Lung (tissue), 12 donors: ENCODE data around the gene PSMB5. TPM values are rescaled to one million over a fixed set of nuclear protein-coding genes. Genes with fewer than 3 reads are reported as not detected.

ENCODE experiments used
- ATAC-seq: fragments of 200-7000 bp; cut with Tn5 transposase; one replicate; pipeline ENCODE4 v1.9.1; 2020; ENCODE audit warnings: moderate number of reproducible peaks; ENCODE audit not compliant: insufficient read depth, low FRiP score
- DNase-seq, 3 donors: peaks; one replicate each; pipeline ENCODE4 v3.0.0-alpha.2; 2013 to 2017
- H3K27ac ChIP-seq, 2 donors: one replicate each; pipeline ENCODE4 v1.5.1; 2013; ENCODE audit warnings: mild to moderate bottlenecking in 2 of 2, moderate library complexity in 2 of 2, control low read depth in 1 of 2, inconsistent platforms in 1 of 2, low read depth in 1 of 2, low read length in 1 of 2
- H3K27me3 ChIP-seq, 3 donors: one replicate each; pipeline ENCODE4 v1.5.1; 2013; ENCODE audit warnings: low read length in 2 of 3; ENCODE audit not compliant: control insufficient read depth in 3 of 3, insufficient read depth in 3 of 3
- H3K36me3 ChIP-seq, 4 donors: one replicate each; pipeline ENCODE4 v1.5.1; 2013; ENCODE audit warnings: low read length in 4 of 4, mild to moderate bottlenecking in 1 of 4, moderate library complexity in 1 of 4; ENCODE audit not compliant: control insufficient read depth in 4 of 4, insufficient read depth in 4 of 4
- H3K4me1 ChIP-seq, 5 donors: one replicate each; pipeline ENCODE4 v1.5.1; 2013; ENCODE audit warnings: low read length in 5 of 5, mild to moderate bottlenecking in 2 of 5, moderate library complexity in 1 of 5; ENCODE audit not compliant: control insufficient read depth in 5 of 5, insufficient read depth in 5 of 5
- H3K4me3 ChIP-seq: one replicate; pipeline ENCODE4 v1.5.1; 2013; ENCODE audit warnings: mild to moderate bottlenecking, control low read depth, moderate library complexity
- H3K9ac ChIP-seq, 2 donors: one replicate each; pipeline ENCODE4 v1.5.1; 2013; ENCODE audit warnings: low read length in 2 of 2, control low read depth in 1 of 2; ENCODE audit not compliant: insufficient read depth in 1 of 2
- H3K9me3 ChIP-seq, 4 donors: one replicate each; pipeline ENCODE4 v1.5.1; 2013; ENCODE audit warnings: low read length in 3 of 4, mild to moderate bottlenecking in 1 of 4, moderate library complexity in 1 of 4; ENCODE audit not compliant: control insufficient read depth in 4 of 4, insufficient read depth in 3 of 4
- CTCF ChIP-seq: IDR thresholded peaks from 2 replicates; pipeline ENCODE4 v1.5.1; 2012; ENCODE audit warnings: mild to moderate bottlenecking; ENCODE audit errors: control extremely low read depth, extremely low read depth
- WGBS, 2 donors: extraction: QIAGEN DNeasy Blood & Tissue Kit; methylation state at CpG; one replicate each; pipeline ENCODE4 v1.1.7; 2013; 5-methylcytosine and 5-hydroxymethylcytosine counted together
- polyA plus RNA-seq, 2 donors: library from polyadenylated mRNA; stranded (reverse); fragments of 200-250 nt; gene quantifications; one replicate each; pipeline ENCODE4 v1.2.1, GENCODE V29; 2013
- total RNA-seq, 2 donors: library from RNA; depleted of rRNA in 1 of 2; stranded (reverse); fragments of >200 nt in 1 of 2; gene quantifications; one replicate each; pipeline ENCODE4 v1.2.1, GENCODE V29; 2014 to 2021
- donor health status: control.
- donor health status: control.
- donor health status: Bipolar disorder and iron deficiency.
- donor health status: healthy.
- donor health status: DM: yes; HTN: yes; CAD: no.

Gene PSMB5
- total and polyA plus RNA-seq, 4 donors, result 64.8 to 147 (median 101) TPM

GRCh38 chr14:23030936-23031335 lies 3.8 kb downstream of the PSMB5 start:
- Histone ChIP-seq H3K9ac (no peak overlapping the region), H3K36me3 (peaks cover 5 to 20% (median 15%) of the 10 kb centered on the region in 4 donors)
- ATAC-seq, result no peak

GRCh38 chr14:23028799-23029198 lies 5.9 kb downstream of the PSMB5 start:
- Histone ChIP-seq H3K4me3 (no peak overlapping the region), H3K36me3 (peaks cover 5 to 30% (median 15%) of the 10 kb centered on the region in 4 donors), H3K27ac (no peak overlapping the region), H3K27me3 (no peaks in the 10 kb centered on the region), H3K9me3 (no peaks in the 10 kb centered on the region), H3K9ac (no peak overlapping the region), H3K4me1 (peaks cover 0 to 19% (median 9%) of the 10 kb centered on the region in 5 donors)
- 30 to 53% methylated on average over 2 of the region's 2 CpGs for WGBS, 2 donors
- no peak for TF ChIP-seq CTCF
- DNase-seq (no peak), ATAC-seq (no peak)

More at GRCh38 chr14:23030936-23031335, 3.8 kb downstream of the PSMB5 start:
- 96 to 97% methylated on average over 4 of the region's 4 CpGs for WGBS, 2 donors
- Histone ChIP-seq H3K27ac (no peak overlapping the region), H3K4me1 (peaks cover 0 to 20% (median 13%) of the 10 kb centered on the region in 5 donors), H3K4me3 (no peak overlapping the region), H3K9me3 (no peaks in the 10 kb centered on the region), H3K27me3 (no peaks in the 10 kb centered on the region)
- no peak for DNase-seq
- TF ChIP-seq CTCF, result no peak

- WGBS, 2 donors, result 55 to 66% methylated on average over 4 of the region's 4 CpGs
- ATAC-seq, result no peak
- Histone ChIP-seq H3K27ac (no peak overlapping the region), H3K27me3 (no peaks in the 10 kb centered on the region), H3K9ac (no peak overlapping the region), H3K4me3 (no peak overlapping the region), H3K9me3 (no peaks in the 10 kb centered on the region), H3K4me1 (peaks cover 0 to 16% (median 3%) of the 10 kb centered on the region in 5 donors), H3K36me3 (peaks cover 0 to 17% (median 9%) of the 10 kb centered on the region in 4 donors)
- no peak for TF ChIP-seq CTCF
- peak in 2 of 3 donors; percentile 31 to 42 for DNase-seq
These were observed 9.4 kb downstream of the PSMB5 start for GRCh38 chr14:23025151-23025814.
